WTC11 (cell line): Measurements from ENCODE around the gene ZNF76. TPM values are rescaled to one million over a fixed set of nuclear protein-coding genes. Genes with fewer than 3 reads are reported as not detected.

ENCODE experiments used
- ATAC-seq: fragments of 200-7000 bp; cut with Tn5 transposase; 2 replicates; pipeline ENCODE4 v1.10.0; 2021; ENCODE audit warnings: mild to moderate bottlenecking, moderate library complexity
- CTCF ChIA-PET: fragments of 300-600 bp; sonication (Branson Sonifier 250); formaldehyde crosslinking; loops from one replicate; lab custom pipeline; 2021; ENCODE audit warnings: antibody characterized with exemption; lab: Charles Lee
- POLR2A ChIA-PET: fragments of 350-600 bp; sonication (Branson Sonifier 250); formaldehyde crosslinking; loops from one replicate; lab custom pipeline; 2021; ENCODE audit warnings: antibody characterized with exemption; lab: Charles Lee
- DNase-seq: peaks from one replicate; pipeline ENCODE4 v3.0.0; 2021; ENCODE audit warnings: low spot score
- H3K27ac Mint-ChIP-seq: 2 replicates; pipeline ENCODE4 v1.8.0; 2021; ENCODE audit warnings: mixed read lengths
- H3K27me3 Mint-ChIP-seq: 2 replicates; pipeline ENCODE4 v1.8.0; 2021; ENCODE audit warnings: low read depth, mild to moderate bottlenecking, moderate library complexity, mixed read lengths
- H3K36me3 Mint-ChIP-seq: 2 replicates; pipeline ENCODE4 v1.8.0; 2021; ENCODE audit warnings: mixed read lengths
- H3K4me1 Mint-ChIP-seq: 2 replicates; pipeline ENCODE4 v1.8.0; 2022; ENCODE audit warnings: mixed read lengths
- H3K4me3 Mint-ChIP-seq: 2 replicates; pipeline ENCODE4 v1.8.0; 2021; ENCODE audit warnings: mild to moderate bottlenecking, moderate library complexity, mixed read lengths
- H3K9me3 Mint-ChIP-seq: 2 replicates; pipeline ENCODE4 v1.8.0; 2021; ENCODE audit warnings: mixed read lengths
- FOXK1 ChIP-seq: sonication (generic); formaldehyde crosslinking; IDR thresholded peaks from 2 replicates; pipeline ENCODE4 v1.8.0; 2022; ENCODE audit warnings: mild to moderate bottlenecking, moderate library complexity, missing genetic modification reagents
- FOXP1 ChIP-seq: sonication (generic); formaldehyde crosslinking; IDR thresholded peaks from 2 replicates; pipeline ENCODE4 v1.8.0; 2022; ENCODE audit warnings: missing genetic modification reagents, mild to moderate bottlenecking, moderate library complexity, borderline replicate concordance
- NFATC4 ChIP-seq: fragments of 250-450 bp; sonication (Bioruptor Pico); IDR thresholded peaks from 2 replicates; pipeline ENCODE4 v1.9.0; 2021; ENCODE audit warnings: mild to moderate bottlenecking
- NFE2L1 ChIP-seq: sonication (generic); formaldehyde crosslinking; IDR thresholded peaks from 2 replicates; pipeline ENCODE4 v1.8.1; 2023; ENCODE audit warnings: missing genetic modification reagents
- SMAD3 ChIP-seq: sonication (generic); formaldehyde crosslinking; IDR thresholded peaks from 2 replicates; pipeline ENCODE4 v1.8.0; 2022; ENCODE audit warnings: missing genetic modification reagents, mild to moderate bottlenecking, borderline replicate concordance
- SP1 ChIP-seq: sonication (generic); formaldehyde crosslinking; conservative IDR thresholded peaks from 2 replicates; pipeline ENCODE4 v1.8.1; 2022; ENCODE audit warnings: missing genetic modification reagents
- ZNF263 ChIP-seq: sonication (generic); formaldehyde crosslinking; IDR thresholded peaks from 2 replicates; pipeline ENCODE4 v1.8.1; 2022; ENCODE audit warnings: low read depth, mild to moderate bottlenecking, moderate library complexity, missing genetic modification reagents
- ZNF281 ChIP-seq: sonication (generic); formaldehyde crosslinking; IDR thresholded peaks from 2 replicates; pipeline ENCODE4 v1.8.0; 2023; ENCODE audit warnings: mild to moderate bottlenecking, missing genetic modification reagents
- total RNA-seq: library from RNA; stranded (reverse); gene quantifications from 3 replicates; pipeline ENCODE4 v1.2.3, GENCODE V29; 2021
- TF ChIP-seq, protein P1 (sequence below): fragments of 200-600 bp; IDR thresholded peaks from 2 replicates; pipeline ENCODE4 v1.8.0; 2022; ENCODE audit warnings: antibody characterized with exemption
- TF ChIP-seq, protein P2 (sequence below): sonication (generic); formaldehyde crosslinking; IDR thresholded peaks from 2 replicates; pipeline ENCODE4 v1.8.1; 2022; ENCODE audit warnings: missing genetic modification reagents, borderline replicate concordance
- TF ChIP-seq, protein P3 (sequence below): fragments of 250-450 bp; sonication (Bioruptor Pico); IDR thresholded peaks from 2 replicates; pipeline ENCODE4 v1.9.0; 2021; ENCODE audit warnings: mild to moderate bottlenecking, borderline replicate concordance
- TF ChIP-seq, protein P4 (sequence below): sonication (generic); formaldehyde crosslinking; IDR thresholded peaks from 2 replicates; pipeline ENCODE4 v1.8.1; 2023; ENCODE audit warnings: mild to moderate bottlenecking, missing genetic modification reagents

The ZNF76 gene
- total RNA-seq, 1 experiment from 2014 or later: 25.8 TPM

DNA sequence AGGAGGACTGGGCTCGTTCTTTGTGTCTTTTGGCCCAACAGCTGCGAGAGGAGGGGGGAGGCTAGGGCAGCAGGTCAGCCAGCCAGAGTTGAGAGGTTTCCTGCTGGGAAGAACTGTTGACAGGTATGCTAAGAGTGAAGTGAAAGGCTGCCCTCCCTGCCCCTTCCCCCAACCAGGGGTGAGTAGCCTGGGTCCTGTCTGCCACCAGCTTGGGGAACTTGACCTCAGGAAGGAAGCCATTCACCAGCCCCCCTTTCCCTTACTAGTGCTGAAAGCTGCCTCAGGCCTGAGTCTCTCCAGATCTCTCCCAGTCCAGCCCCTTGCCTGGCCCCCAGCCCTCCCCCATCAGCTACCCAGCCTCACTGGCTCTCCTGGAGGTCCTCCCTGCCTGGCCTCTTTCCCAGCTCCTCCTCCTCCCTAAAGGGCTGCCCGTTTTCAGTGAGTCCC, 20.7 kb upstream of the ZNF76 start:
- peaks cover 68% of the 10 kb centered on the region for H3K27me3 Mint-ChIP-seq
- H3K4me3 Mint-ChIP-seq: no peak overlapping the region

More for the DNA sequence above, 20.7 kb upstream of the ZNF76 start:
- Mint-ChIP-seq H3K4me1 (peaks cover 54% of the 10 kb centered on the region), H3K9me3 (peaks cover 9% of the 10 kb centered on the region), H3K36me3 (peaks cover 17% of the 10 kb centered on the region), H3K27ac (no peak overlapping the region)
- ATAC-seq (peak; percentile 78), DNase-seq (peak; percentile 67)
- ChIA-PET CTCF (interaction anchor here (0.6 to 8.0 kb wide), 14 partner anchors 9 to 261 kb away, joined by 3 to 107 read pairs (median 14); partner anchors contain the start of genes SCUBE3 and ZNF76), POLR2A (interaction anchor here (0.8 to 1.1 kb wide), 3 partner anchors 10 to 21 kb away, joined by 3 read pairs; partner anchors contain the start of gene ZNF76)
- TF ChIP-seq FOXP1 (CRISPR knock-in tag) (peak; percentile 63; the same call in 1 of the 2 replicates), ZNF281 (CRISPR knock-in tag) (peak; percentile 68; the same call in 1 of the 2 replicates), SP1 (CRISPR knock-in tag) (peak; percentile 57; the same call in 1 of the 2 replicates), ZNF263 (CRISPR knock-in tag) (0 out of 2 replicates have a peak, but pooled peaks have one; percentile 43), SMAD3 (CRISPR knock-in tag) (no peak), FOXK1 (CRISPR knock-in tag) (peak; percentile 85), NFE2L1 (CRISPR knock-in tag) (0 out of 2 replicates have a peak, but pooled peaks have one; percentile 32), NFATC4 (no peak)
- TF ChIP-seq, protein P1, sequence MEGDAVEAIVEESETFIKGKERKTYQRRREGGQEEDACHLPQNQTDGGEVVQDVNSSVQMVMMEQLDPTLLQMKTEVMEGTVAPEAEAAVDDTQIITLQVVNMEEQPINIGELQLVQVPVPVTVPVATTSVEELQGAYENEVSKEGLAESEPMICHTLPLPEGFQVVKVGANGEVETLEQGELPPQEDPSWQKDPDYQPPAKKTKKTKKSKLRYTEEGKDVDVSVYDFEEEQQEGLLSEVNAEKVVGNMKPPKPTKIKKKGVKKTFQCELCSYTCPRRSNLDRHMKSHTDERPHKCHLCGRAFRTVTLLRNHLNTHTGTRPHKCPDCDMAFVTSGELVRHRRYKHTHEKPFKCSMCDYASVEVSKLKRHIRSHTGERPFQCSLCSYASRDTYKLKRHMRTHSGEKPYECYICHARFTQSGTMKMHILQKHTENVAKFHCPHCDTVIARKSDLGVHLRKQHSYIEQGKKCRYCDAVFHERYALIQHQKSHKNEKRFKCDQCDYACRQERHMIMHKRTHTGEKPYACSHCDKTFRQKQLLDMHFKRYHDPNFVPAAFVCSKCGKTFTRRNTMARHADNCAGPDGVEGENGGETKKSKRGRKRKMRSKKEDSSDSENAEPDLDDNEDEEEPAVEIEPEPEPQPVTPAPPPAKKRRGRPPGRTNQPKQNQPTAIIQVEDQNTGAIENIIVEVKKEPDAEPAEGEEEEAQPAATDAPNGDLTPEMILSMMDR: no peak
- TF ChIP-seq, protein P2, sequence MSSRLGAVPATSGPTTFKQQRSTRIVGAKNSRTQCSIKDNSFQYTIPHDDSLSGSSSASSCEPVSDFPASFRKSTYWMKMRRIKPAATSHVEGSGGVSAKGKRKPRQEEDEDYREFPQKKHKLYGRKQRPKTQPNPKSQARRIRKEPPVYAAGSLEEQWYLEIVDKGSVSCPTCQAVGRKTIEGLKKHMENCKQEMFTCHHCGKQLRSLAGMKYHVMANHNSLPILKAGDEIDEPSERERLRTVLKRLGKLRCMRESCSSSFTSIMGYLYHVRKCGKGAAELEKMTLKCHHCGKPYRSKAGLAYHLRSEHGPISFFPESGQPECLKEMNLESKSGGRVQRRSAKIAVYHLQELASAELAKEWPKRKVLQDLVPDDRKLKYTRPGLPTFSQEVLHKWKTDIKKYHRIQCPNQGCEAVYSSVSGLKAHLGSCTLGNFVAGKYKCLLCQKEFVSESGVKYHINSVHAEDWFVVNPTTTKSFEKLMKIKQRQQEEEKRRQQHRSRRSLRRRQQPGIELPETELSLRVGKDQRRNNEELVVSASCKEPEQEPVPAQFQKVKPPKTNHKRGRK (CRISPR knock-in tag): no peak
- TF ChIP-seq, protein P3, sequence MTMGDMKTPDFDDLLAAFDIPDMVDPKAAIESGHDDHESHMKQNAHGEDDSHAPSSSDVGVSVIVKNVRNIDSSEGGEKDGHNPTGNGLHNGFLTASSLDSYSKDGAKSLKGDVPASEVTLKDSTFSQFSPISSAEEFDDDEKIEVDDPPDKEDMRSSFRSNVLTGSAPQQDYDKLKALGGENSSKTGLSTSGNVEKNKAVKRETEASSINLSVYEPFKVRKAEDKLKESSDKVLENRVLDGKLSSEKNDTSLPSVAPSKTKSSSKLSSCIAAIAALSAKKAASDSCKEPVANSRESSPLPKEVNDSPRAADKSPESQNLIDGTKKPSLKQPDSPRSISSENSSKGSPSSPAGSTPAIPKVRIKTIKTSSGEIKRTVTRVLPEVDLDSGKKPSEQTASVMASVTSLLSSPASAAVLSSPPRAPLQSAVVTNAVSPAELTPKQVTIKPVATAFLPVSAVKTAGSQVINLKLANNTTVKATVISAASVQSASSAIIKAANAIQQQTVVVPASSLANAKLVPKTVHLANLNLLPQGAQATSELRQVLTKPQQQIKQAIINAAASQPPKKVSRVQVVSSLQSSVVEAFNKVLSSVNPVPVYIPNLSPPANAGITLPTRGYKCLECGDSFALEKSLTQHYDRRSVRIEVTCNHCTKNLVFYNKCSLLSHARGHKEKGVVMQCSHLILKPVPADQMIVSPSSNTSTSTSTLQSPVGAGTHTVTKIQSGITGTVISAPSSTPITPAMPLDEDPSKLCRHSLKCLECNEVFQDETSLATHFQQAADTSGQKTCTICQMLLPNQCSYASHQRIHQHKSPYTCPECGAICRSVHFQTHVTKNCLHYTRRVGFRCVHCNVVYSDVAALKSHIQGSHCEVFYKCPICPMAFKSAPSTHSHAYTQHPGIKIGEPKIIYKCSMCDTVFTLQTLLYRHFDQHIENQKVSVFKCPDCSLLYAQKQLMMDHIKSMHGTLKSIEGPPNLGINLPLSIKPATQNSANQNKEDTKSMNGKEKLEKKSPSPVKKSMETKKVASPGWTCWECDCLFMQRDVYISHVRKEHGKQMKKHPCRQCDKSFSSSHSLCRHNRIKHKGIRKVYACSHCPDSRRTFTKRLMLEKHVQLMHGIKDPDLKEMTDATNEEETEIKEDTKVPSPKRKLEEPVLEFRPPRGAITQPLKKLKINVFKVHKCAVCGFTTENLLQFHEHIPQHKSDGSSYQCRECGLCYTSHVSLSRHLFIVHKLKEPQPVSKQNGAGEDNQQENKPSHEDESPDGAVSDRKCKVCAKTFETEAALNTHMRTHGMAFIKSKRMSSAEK: no peak
- TF ChIP-seq, protein P4, sequence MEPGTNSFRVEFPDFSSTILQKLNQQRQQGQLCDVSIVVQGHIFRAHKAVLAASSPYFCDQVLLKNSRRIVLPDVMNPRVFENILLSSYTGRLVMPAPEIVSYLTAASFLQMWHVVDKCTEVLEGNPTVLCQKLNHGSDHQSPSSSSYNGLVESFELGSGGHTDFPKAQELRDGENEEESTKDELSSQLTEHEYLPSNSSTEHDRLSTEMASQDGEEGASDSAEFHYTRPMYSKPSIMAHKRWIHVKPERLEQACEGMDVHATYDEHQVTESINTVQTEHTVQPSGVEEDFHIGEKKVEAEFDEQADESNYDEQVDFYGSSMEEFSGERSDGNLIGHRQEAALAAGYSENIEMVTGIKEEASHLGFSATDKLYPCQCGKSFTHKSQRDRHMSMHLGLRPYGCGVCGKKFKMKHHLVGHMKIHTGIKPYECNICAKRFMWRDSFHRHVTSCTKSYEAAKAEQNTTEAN (CRISPR knock-in tag): peak; percentile 30; the same call in 1 of the 2 replicates
